GM06990 (cell line): Measurements from ENCODE around the gene COL19A1.

Experiments used
- DNase-seq: peaks from one replicate; pipeline ENCODE4 v3.0.0-alpha.2; 2011; ENCODE audit not compliant: insufficient read length; ENCODE audit errors: extremely low read depth
- H3K27me3 ChIP-seq: replicated peaks from 2 replicates; pipeline ENCODE4 v1.6.0; 2011; ENCODE audit warnings: low read length; ENCODE audit not compliant: control insufficient read depth, insufficient read depth
- H3K36me3 ChIP-seq: 2 replicates; pipeline ENCODE4 v1.5.1; 2011; ENCODE audit warnings: low read length; ENCODE audit not compliant: control insufficient read depth, insufficient read depth
- H3K4me3 ChIP-seq: replicated peaks from 2 replicates; pipeline ENCODE4 v1.5.1; 2011; ENCODE audit warnings: low read depth, mild to moderate bottlenecking, control low read depth, low read length
- TF ChIP-seq, protein P1 (sequence below): IDR thresholded peaks from 2 replicates; pipeline ENCODE4 v1.5.1; 2011; ENCODE audit warnings: low read length, control low read depth, mild to moderate bottlenecking, inconsistent platforms; ENCODE audit not compliant: insufficient read depth, poor library complexity, severe bottlenecking

Gene COL19A1

DNA sequence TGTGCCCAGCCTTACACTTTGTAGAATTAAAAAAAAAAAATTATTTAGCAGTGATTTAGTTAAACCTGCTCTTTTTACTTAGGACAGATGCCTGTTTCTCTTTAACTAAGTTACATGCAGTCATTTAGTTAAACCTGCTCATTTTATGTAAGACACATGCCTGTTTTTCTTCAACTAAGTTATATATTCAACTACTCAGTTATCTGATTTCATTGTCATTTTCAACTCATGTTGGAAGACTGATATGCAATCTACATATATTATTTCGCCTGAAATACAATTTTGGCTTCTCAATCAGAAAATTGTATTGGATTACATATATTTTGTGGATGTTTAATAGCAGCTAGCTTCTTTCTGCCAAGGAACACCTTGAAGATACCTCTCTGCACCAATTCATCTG, 171.1 kb downstream of the COL19A1 start:
- H3K36me3 ChIP-seq = no peaks in the 10 kb centered on the region
- H3K4me3 ChIP-seq = no peak overlapping the region
- TF ChIP-seq, protein P1, sequence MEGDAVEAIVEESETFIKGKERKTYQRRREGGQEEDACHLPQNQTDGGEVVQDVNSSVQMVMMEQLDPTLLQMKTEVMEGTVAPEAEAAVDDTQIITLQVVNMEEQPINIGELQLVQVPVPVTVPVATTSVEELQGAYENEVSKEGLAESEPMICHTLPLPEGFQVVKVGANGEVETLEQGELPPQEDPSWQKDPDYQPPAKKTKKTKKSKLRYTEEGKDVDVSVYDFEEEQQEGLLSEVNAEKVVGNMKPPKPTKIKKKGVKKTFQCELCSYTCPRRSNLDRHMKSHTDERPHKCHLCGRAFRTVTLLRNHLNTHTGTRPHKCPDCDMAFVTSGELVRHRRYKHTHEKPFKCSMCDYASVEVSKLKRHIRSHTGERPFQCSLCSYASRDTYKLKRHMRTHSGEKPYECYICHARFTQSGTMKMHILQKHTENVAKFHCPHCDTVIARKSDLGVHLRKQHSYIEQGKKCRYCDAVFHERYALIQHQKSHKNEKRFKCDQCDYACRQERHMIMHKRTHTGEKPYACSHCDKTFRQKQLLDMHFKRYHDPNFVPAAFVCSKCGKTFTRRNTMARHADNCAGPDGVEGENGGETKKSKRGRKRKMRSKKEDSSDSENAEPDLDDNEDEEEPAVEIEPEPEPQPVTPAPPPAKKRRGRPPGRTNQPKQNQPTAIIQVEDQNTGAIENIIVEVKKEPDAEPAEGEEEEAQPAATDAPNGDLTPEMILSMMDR = no peak
- no peak for DNase-seq
- no peaks in the 10 kb centered on the region for H3K27me3 ChIP-seq

DNA sequence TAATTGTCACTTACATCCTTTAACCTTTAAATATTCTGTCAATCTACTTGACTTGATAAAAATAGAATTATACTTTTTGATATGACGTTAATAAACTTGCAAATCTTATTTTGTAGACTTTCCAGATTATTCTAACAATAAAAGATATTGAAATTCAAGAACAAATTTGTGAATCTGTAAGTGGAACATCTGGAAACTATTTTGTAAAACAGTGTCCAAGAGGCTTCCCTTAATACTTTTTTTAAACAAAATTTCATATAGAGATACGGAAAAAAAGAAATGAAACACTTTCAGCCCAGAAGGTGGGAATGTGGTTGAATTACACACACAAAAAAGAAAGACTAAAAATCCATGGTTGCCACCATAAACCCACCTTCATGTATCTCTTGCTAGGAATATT, 174.4 kb downstream of the COL19A1 start:
- H3K4me3 ChIP-seq = no peak overlapping the region
- TF ChIP-seq, protein P1 = no peak
- no peak for DNase-seq
- H3K36me3 ChIP-seq = no peaks in the 10 kb centered on the region
- H3K27me3 ChIP-seq = no peaks in the 10 kb centered on the region

DNA sequence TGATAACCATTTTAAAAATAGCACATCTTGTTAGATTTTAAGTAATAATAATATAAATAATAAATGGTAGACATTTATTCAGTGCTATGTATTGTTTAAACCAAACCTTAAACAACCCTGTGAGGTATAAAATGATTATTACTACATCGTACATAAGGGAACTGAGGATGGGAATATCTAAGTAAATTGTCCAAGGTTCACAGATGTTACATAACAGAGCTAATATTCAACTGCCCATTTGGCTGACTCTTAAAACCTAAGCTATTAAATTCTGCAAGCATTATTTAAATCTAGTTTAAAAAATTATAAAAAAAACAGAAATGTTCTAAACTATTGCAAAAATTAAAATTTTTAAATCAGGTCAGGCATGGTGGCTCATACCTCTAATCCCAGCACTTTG, 175.1 kb downstream of the COL19A1 start:
- H3K27me3 ChIP-seq = no peaks in the 10 kb centered on the region
- DNase-seq = no peak
- H3K4me3 ChIP-seq = no peak overlapping the region
- H3K36me3 ChIP-seq = no peaks in the 10 kb centered on the region
- TF ChIP-seq, protein P1 = no peak

DNA sequence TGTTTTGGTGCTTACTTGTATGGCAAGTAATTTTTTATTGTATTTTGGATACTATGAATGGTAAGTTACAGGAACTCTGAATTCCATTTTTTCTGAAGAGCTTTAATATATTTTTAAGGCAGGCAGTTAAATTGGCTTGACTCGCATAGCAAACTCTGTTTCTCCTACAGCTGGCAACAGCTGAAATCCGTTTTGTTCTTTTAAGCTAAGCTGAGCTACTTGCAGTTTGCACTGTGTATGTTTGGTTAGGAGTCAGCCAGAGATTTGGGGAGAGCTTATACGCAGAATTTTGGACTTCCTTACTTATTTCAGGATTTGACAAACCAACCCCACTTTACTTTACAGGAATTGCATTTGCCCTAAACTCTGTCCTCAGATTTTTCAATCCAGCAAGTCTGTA, 179.1 kb downstream of the COL19A1 start:
- Histone ChIP-seq H3K36me3 (no peaks in the 10 kb centered on the region), H3K4me3 (no peak overlapping the region), H3K27me3 (no peaks in the 10 kb centered on the region)
- DNase-seq = no peak
- TF ChIP-seq, protein P1 = no peak

GRCh38 chr6:70051197-70052124, 185.1 kb downstream of the COL19A1 start:
- no peak for DNase-seq
- Histone ChIP-seq H3K36me3 (no peaks in the 10 kb centered on the region), H3K4me3 (no peak overlapping the region), H3K27me3 (no peaks in the 10 kb centered on the region)
- TF ChIP-seq, protein P1 = no peak
